HepG2 (cell line): ENCODE data around the gene RPL6. TPM values are rescaled to one million over a fixed set of nuclear protein-coding genes. Genes with fewer than 3 reads are reported as not detected.
A peak's percentile ranks its signal among the peaks of the same experiment; 100 is the strongest.

ENCODE experiments used
- ATAC-seq: fragments of 200-7000 bp; cut with Tn5 transposase; 3 replicates; pipeline ENCODE4 v1.9.1; 2020; ENCODE audit warnings: mild to moderate bottlenecking, moderate library complexity
- BruUV-seq: library from RNA; stranded (reverse); fragments of 400-500 nt; replicated peaks from 2 replicates; lab custom pipeline; 2021; lab: Mats Ljungman, UMichigan
- CTCF ChIA-PET: fragments of 300-600 bp; formaldehyde crosslinking; extraction: SDS; loops from one replicate; lab custom pipeline; 2021; ENCODE audit warnings: low total read pairs, inconsistent platforms, low intra/inter-chr PET ratio; lab: Yijun Ruan, JAX
- POLR2A ChIA-PET: fragments of 350-600 bp; sonication (Branson Sonifier 250); formaldehyde crosslinking; loops from one replicate; lab custom pipeline; 2020; ENCODE audit warnings: antibody characterized with exemption, inconsistent platforms; lab: Yijun Ruan, JAX
- DNase-seq: peaks from one replicate; pipeline ENCODE4 v3.0.0-alpha.2; 2015; ENCODE audit warnings: low spot score
- FAIRE-seq: peaks from 3 replicates; lab custom pipeline; 2011; peaks lifted over from hg19 to GRCh38; lab: Jason Lieb, UNC
- H2AFZ ChIP-seq: one replicate; pipeline ENCODE4 v1.6.1; 2011; ENCODE audit warnings: low read length, inconsistent platforms
- H3K27ac ChIP-seq: fragments of 300-600 bp; 3 replicates; pipeline ENCODE4 v1.8.0; 2011; ENCODE audit warnings: mixed run types, mild to moderate bottlenecking, mixed read lengths, low read length, inconsistent platforms; ENCODE audit not compliant: insufficient read depth; ENCODE audit errors: extremely low read length
- H3K27me3 ChIP-seq, 2 experiments: fragments of 200-600 bp in 1 of 2; 2 replicates in 1 of 2; 3 replicates in 1 of 2; pipeline versions ENCODE4 v1.6.0 to v1.8.0; 2011; ENCODE audit warnings: low read length in 2 of 2, mild to moderate bottlenecking in 2 of 2, moderate library complexity in 2 of 2, inconsistent platforms in 1 of 2; ENCODE audit not compliant: insufficient read depth in 2 of 2, control insufficient read depth in 1 of 2
- H3K36me3 ChIP-seq, 2 experiments: fragments of 200-600 bp in 1 of 2; replicated peaks in 1 of 2; 2 replicates in 1 of 2; 3 replicates in 1 of 2; pipeline versions ENCODE4 v1.5.1 to v1.8.0; 2011; ENCODE audit warnings: low read length in 2 of 2, inconsistent platforms in 1 of 2; ENCODE audit not compliant: insufficient read depth in 2 of 2, control insufficient read depth in 1 of 2
- H3K4me1 ChIP-seq: 2 replicates; pipeline ENCODE4 v1.5.1; 2012; ENCODE audit warnings: low read length, inconsistent platforms; ENCODE audit not compliant: insufficient read depth
- H3K4me2 ChIP-seq: 2 replicates; pipeline ENCODE4 v1.6.0; 2011; ENCODE audit warnings: low read depth, low read length, inconsistent platforms
- H3K4me3 ChIP-seq, 3 experiments: fragments of 200-600 bp in 1 of 3; sonication (generic), shearing (Covaris generic) in 1 of 3; replicated peaks in 1 of 3; 2 replicates each; pipeline ENCODE4 v1.5.1; 2011 to 2016; ENCODE audit warnings: low read length in 3 of 3, inconsistent platforms in 2 of 3, low read depth in 2 of 3, mild to moderate bottlenecking in 2 of 3, control low read depth in 1 of 3, mixed read lengths in 1 of 3; ENCODE audit not compliant: insufficient read depth in 1 of 3
- H3K79me2 ChIP-seq: one replicate; pipeline ENCODE4 v1.6.1; 2011; ENCODE audit warnings: low read length, inconsistent platforms; ENCODE audit not compliant: insufficient read depth
- H3K9ac ChIP-seq: 2 replicates; pipeline ENCODE4 v1.6.0; 2011; ENCODE audit warnings: mild to moderate bottlenecking, low read depth, low read length, inconsistent platforms; ENCODE audit not compliant: insufficient read depth
- H3K9me3 ChIP-seq: 2 replicates; pipeline ENCODE4 v1.5.1; 2012; ENCODE audit warnings: mild to moderate bottlenecking, low read length
- H4K20me1 ChIP-seq: 2 replicates; pipeline ENCODE4 v1.6.0; 2011; ENCODE audit warnings: inconsistent platforms, mild to moderate bottlenecking, low read length, moderate library complexity; ENCODE audit not compliant: insufficient read depth
- AGO1 ChIP-seq: fragments of 200-400 bp; formaldehyde crosslinking; IDR thresholded peaks from 2 replicates; pipeline ENCODE4 v1.6.1; 2017; ENCODE audit warnings: mild to moderate bottlenecking, low read depth, low read length, moderate library complexity; ENCODE audit not compliant: poor library complexity, severe bottlenecking
- FOXK2 ChIP-seq: fragments of 450-650 bp; IDR thresholded peaks from 2 replicates; pipeline ENCODE4 v1.6.1; 2016
- GLI4 ChIP-seq: sonication (generic); formaldehyde crosslinking; IDR thresholded peaks from 2 replicates; pipeline ENCODE4 v1.5.1; 2020; ENCODE audit warnings: missing genetic modification reagents, mild to moderate bottlenecking, moderate library complexity, borderline replicate concordance
- GZF1 ChIP-seq: sonication (generic); formaldehyde crosslinking; IDR thresholded peaks from 2 replicates; pipeline ENCODE4 v1.5.1; 2020; ENCODE audit warnings: mild to moderate bottlenecking, missing genetic modification reagents
- HNRNPLL ChIP-seq: fragments of 200-400 bp; formaldehyde crosslinking; IDR thresholded peaks from 2 replicates; pipeline ENCODE4 v1.6.1; 2017; ENCODE audit warnings: mild to moderate bottlenecking, low read depth, low read length; ENCODE audit not compliant: poor library complexity, severe bottlenecking
- PPARG ChIP-seq: conservative IDR thresholded peaks from 2 replicates; pipeline ENCODE4 v1.6.1; 2016; ENCODE audit warnings: missing biosample characterization, missing genetic modification reagents
- SATB2 ChIP-seq: sonication (generic); formaldehyde crosslinking; IDR thresholded peaks from 2 replicates; pipeline ENCODE4 v1.5.0; 2020; ENCODE audit warnings: missing genetic modification reagents
- SP1 ChIP-seq, 2 experiments: fragments of 450-650 bp in 1 of 2; sonication (generic) in 1 of 2; formaldehyde crosslinking in 1 of 2; IDR thresholded peaks; 2 replicates each; pipeline versions ENCODE4 v1.4.0 to v1.6.1; 2016 to 2020; ENCODE audit warnings: missing genetic modification reagents in 1 of 2
- ZBTB3 ChIP-seq: sonication (generic); formaldehyde crosslinking; IDR thresholded peaks from 2 replicates; pipeline ENCODE4 v1.4.0; 2020; ENCODE audit warnings: low read depth, mild to moderate bottlenecking, moderate library complexity, missing genetic modification reagents, borderline replicate concordance
- ZKSCAN8 ChIP-seq: IDR thresholded peaks from 2 replicates; pipeline ENCODE4 v1.6.1; 2016; ENCODE audit warnings: borderline replicate concordance, missing genetic modification reagents, missing compliant biosample characterization
- ZMYM4 ChIP-seq: sonication (generic); formaldehyde crosslinking; IDR thresholded peaks from 2 replicates; pipeline ENCODE4 v1.8.1; 2023; ENCODE audit warnings: mild to moderate bottlenecking, missing genetic modification reagents
- ZNF3 ChIP-seq: IDR thresholded peaks from 2 replicates; pipeline ENCODE4 v1.7.0; 2017; ENCODE audit warnings: inconsistent platforms
- ZNF563 ChIP-seq: sonication (generic); formaldehyde crosslinking; IDR thresholded peaks from 2 replicates; pipeline ENCODE4 v1.8.0; 2022; ENCODE audit warnings: mild to moderate bottlenecking, moderate library complexity, missing genetic modification reagents
- ZNF607 ChIP-seq: sonication (generic); formaldehyde crosslinking; IDR thresholded peaks from 2 replicates; pipeline ENCODE4 v1.5.1; 2020; ENCODE audit warnings: missing genetic modification reagents, mild to moderate bottlenecking, borderline replicate concordance
- ZNF772 ChIP-seq: sonication (generic); formaldehyde crosslinking; IDR thresholded peaks from 2 replicates; pipeline ENCODE4 v1.5.0; 2020; ENCODE audit warnings: mild to moderate bottlenecking, missing genetic modification reagents
- ZSCAN22 ChIP-seq: sonication (generic); formaldehyde crosslinking; IDR thresholded peaks from 2 replicates; pipeline ENCODE4 v1.4.0; 2020; ENCODE audit warnings: mild to moderate bottlenecking, missing genetic modification reagents
- WGBS: methylation state at CpG from one replicate; pipeline ENCODE4 v1.1.6; 2017; ENCODE audit warnings: low lambda C conversion rate; 5-methylcytosine and 5-hydroxymethylcytosine counted together
- in situ Hi-C: cut with HindIII; loops from 2 replicates; pipeline ENCODE4 v1.10.0; 2017; ENCODE audit warnings: low pct_unique_long_range_greater_than_20kb; ENCODE audit not compliant: extremely low pct_ligation_motif_present
- intact Hi-C: fragments of 100-400 bp; cut with micrococcal nuclease; formaldehyde crosslinking; loops from one replicate; pipeline ENCODE4 v1.10.0; 2022; ENCODE audit not compliant: unreplicated experiment
- polyA plus RNA-seq, 8 experiments: library from polyadenylated mRNA; depleted of rRNA in 3 of 8; stranded (reverse) in 7 of 8; unstranded in 1 of 8; fragments of >200 nt; fragmentation: Illumina TruSeq in 4 of 8; extraction: Trizol in 4 of 8; gene quantifications; 2 replicates each; pipeline versions ENCODE4 v1.2.1 to v1.2.3, GENCODE V29; 2011 to 2016; ENCODE audit warnings: low read depth in 4 of 8, missing spikeins in 1 of 8, mixed read lengths in 1 of 8; ENCODE audit not compliant: insufficient read depth in 1 of 8
- total RNA-seq, 5 experiments: library from RNA; depleted of rRNA; stranded (reverse); fragments of >200 nt; fragmentation: Illumina TruSeq; extraction: Trizol; gene quantifications; 2 replicates each; pipeline ENCODE4 v1.2.3, GENCODE V29; 2016; ENCODE audit warnings: low read depth in 1 of 5
- TF ChIP-seq, protein P1 (sequence below): IDR thresholded peaks from 2 replicates; pipeline ENCODE4 v1.6.1; 2016; ENCODE audit warnings: missing genetic modification reagents, missing compliant biosample characterization
- TF ChIP-seq, protein P2 (sequence below): sonication (generic); formaldehyde crosslinking; IDR thresholded peaks from 2 replicates; pipeline ENCODE4 v1.8.1; 2023; ENCODE audit warnings: missing genetic modification reagents, mild to moderate bottlenecking, borderline replicate concordance
- TF ChIP-seq, protein P3 (sequence below): sonication (generic); formaldehyde crosslinking; IDR thresholded peaks from 2 replicates; pipeline ENCODE4 v1.9.0; 2021; ENCODE audit warnings: missing genetic modification reagents, borderline replicate concordance

RPL6 gene
- total and polyA plus RNA-seq, 2 of the 13 experiments (the other 11 are each of a cell fraction or from before 2014, with no cell fraction given) = 1,551 to 1,719 TPM

DNA sequence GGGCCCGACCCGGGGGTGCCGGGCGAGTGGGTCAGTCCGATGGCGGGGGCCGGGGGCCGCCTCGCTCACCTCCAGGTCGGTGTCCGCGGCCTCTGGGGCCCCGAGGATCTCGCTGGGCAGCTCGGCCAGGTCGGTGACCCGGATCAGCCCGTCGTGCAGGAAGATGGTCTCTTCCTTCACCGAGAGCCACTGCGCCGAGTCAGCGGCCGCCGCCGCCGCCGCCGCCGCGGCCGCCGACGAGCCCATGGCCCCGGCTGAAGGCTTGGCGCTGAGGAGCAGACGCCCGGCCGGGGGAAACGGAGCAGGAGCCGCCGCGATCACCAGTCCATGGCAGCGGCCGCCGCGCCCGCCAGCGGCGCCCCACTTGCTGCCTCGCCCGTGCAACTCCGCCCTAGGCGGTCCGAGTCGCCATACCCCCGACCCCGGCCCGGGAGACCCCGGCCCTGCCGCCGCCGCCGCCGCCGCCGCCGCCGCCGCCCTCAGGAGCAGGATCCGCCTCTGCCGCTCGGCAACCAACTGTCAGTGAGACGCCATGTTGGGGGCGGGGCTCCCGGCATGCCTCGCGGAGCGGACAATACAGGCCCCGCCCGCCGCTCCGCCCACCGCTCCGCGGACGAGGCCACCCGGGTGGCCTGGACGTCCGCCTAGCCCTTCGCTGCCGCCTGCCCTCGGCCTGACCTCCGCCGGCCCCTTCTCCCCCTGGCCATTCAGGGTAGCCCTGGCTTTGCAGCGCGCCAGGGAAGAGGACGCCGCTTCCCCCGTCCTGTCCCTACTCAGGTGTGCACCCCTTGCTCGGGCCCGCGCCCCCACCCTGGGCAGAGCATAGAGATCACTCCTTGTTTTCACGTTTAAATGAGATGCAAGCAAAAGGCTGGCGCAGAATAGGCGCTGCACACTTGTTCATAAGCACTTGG, 27.3 kb downstream of the RPL6 start, which contains the start of gene HECTD4:
TSS of gene HECTD4 (minus strand) at position 549 of the 914 bp plus-strand sequence. CDS start at position 246, 303 bp downstream.
- ATAC-seq = peak; percentile 96
- BruUV-seq = no TSS peak
- POLR2A ChIA-PET = no interaction called here
- H2AFZ ChIP-seq = peak within 1 kb of the TSS; percentile 87
- no peaks in the 10 kb centered on the region; a peak in 1 of 5 replicates for H3K27me3 ChIP-seq
- H3K36me3 ChIP-seq = no peaks in the 10 kb centered on the region
- peak; percentile 82 for DNase-seq
- in situ Hi-C loops (no loop called here), intact Hi-C loops (loop anchor here (10.0 kb wide), 2 partner anchors 57 to 97 kb away; no protein-coding TSS in a partner anchor)
- peaks cover 30% of the 10 kb centered on the region for H3K79me2 ChIP-seq
- peak within 1 kb of the TSS; percentile 80 to 90 (median 87) for H3K4me3 ChIP-seq
- CTCF ChIA-PET = interaction anchor here (0.9 kb wide), 1 partner anchor 184 kb away, joined by 3 read pairs; no protein-coding TSS in a partner anchor
- H4K20me1 ChIP-seq = peaks cover 8% of the 10 kb centered on the region; the same call in 1 of the 2 replicates
- FAIRE-seq = peak; percentile 39
- H3K9me3 ChIP-seq = no peaks in the 10 kb centered on the region
- peak within 1 kb of the TSS; percentile 68 for H3K27ac ChIP-seq
- H3K4me1 ChIP-seq = peaks cover 30% of the 10 kb centered on the region
- peak within 1 kb of the TSS; percentile 82 for H3K9ac ChIP-seq
- H3K4me2 ChIP-seq = peak within 1 kb of the TSS; percentile 91
- WGBS = 0% methylated on average over 3 of the region's 106 CpGs
- TF ChIP-seq ZNF563 (CRISPR knock-in tag) (peak; percentile 55), ZMYM4 (CRISPR knock-in tag) (peak; percentile 78), GZF1 (CRISPR knock-in tag) (no peak), SP1 (IDR thresholded peaks at IDR 0.05) (no peak), SP1 (CRISPR knock-in tag; IDR thresholded peaks at IDR 0.05) (peak; percentile 97), ZNF607 (CRISPR knock-in tag) (peak; percentile 62; the same call in 1 of the 2 replicates), HNRNPLL (peak; percentile 48), ZBTB3 (CRISPR knock-in tag) (no peak), PPARG (CRISPR knock-in tag) (no peak), SATB2 (CRISPR knock-in tag) (no peak), AGO1 (no peak), ZSCAN22 (CRISPR knock-in tag) (peak; percentile 94), ZKSCAN8 (0 out of 2 replicates have a peak, but pooled peaks have one; percentile 18), ZNF3 (CRISPR knock-in tag) (no peak), GLI4 (CRISPR knock-in tag) (0 out of 2 replicates have a peak, but pooled peaks have one; percentile 23), FOXK2 (no peak), ZNF772 (CRISPR knock-in tag) (peak; percentile 81)
- TF ChIP-seq, protein P1, sequence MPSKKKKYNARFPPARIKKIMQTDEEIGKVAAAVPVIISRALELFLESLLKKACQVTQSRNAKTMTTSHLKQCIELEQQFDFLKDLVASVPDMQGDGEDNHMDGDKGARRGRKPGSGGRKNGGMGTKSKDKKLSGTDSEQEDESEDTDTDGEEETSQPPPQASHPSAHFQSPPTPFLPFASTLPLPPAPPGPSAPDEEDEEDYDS (CRISPR knock-in tag) = peak; percentile 89
- TF ChIP-seq, protein P2, sequence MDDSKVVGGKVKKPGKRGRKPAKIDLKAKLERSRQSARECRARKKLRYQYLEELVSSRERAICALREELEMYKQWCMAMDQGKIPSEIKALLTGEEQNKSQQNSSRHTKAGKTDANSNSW (CRISPR knock-in tag) = no peak
- TF ChIP-seq, protein P3, sequence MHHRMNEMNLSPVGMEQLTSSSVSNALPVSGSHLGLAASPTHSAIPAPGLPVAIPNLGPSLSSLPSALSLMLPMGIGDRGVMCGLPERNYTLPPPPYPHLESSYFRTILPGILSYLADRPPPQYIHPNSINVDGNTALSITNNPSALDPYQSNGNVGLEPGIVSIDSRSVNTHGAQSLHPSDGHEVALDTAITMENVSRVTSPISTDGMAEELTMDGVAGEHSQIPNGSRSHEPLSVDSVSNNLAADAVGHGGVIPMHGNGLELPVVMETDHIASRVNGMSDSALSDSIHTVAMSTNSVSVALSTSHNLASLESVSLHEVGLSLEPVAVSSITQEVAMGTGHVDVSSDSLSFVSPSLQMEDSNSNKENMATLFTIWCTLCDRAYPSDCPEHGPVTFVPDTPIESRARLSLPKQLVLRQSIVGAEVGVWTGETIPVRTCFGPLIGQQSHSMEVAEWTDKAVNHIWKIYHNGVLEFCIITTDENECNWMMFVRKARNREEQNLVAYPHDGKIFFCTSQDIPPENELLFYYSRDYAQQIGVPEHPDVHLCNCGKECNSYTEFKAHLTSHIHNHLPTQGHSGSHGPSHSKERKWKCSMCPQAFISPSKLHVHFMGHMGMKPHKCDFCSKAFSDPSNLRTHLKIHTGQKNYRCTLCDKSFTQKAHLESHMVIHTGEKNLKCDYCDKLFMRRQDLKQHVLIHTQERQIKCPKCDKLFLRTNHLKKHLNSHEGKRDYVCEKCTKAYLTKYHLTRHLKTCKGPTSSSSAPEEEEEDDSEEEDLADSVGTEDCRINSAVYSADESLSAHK (CRISPR knock-in tag) = no peak
